OCI-LY3 (cell line): ENCODE data around the gene POTEF.
"Not testable (repeated sequence)": the region's sequence is repeated elsewhere in the genome, so short reads cannot be mapped to it uniquely, and the experiment has no call there.

ENCODE experiments used
- CTCF ChIP-seq: fragments of 200-600, 300-600 bp; sonication (generic); IDR thresholded peaks from 2 replicates; pipeline ENCODE4 v1.5.1; 2014; ENCODE audit warnings: antibody characterized with exemption, low read length, low read depth
- EZH2phosphoT487 ChIP-seq: fragments of 200-600 bp; shearing (Covaris generic); IDR thresholded peaks from 2 replicates; pipeline ENCODE4 v1.6.1; 2018; ENCODE audit warnings: antibody characterized with exemption, mixed run types, low read depth

GRCh38 chr2:130053217-130053911, 75.7 kb downstream of the POTEF start:
- TF ChIP-seq CTCF, EZH2phosphoT487: not testable (repeated sequence)
